Tibial artery (tissue), 4 donors: Measurements from ENCODE around the gene COX6A1.

ENCODE experiments used
- DNase-seq, 2 donors: peaks; one replicate each; pipeline ENCODE4 v3.0.0-alpha.2; 2019
- H3K27ac ChIP-seq, 2 donors: fragments of 200-600 bp; sonication (generic) in 1 of 2; 1 replicate in 1 of 2; 2 replicates in 1 of 2; pipeline ENCODE4 v1.5.1; 2018 to 2019; ENCODE audit warnings: mild to moderate bottlenecking in 1 of 2
- H3K27me3 ChIP-seq, 2 donors: fragments of 200-600 bp; sonication (generic) in 1 of 2; one replicate each; pipeline versions ENCODE4 v1.5.1 to v1.6.0; 2016 to 2019
- H3K36me3 ChIP-seq, 3 donors: fragments of 200-600 bp; sonication (generic) in 2 of 3; one replicate each; pipeline ENCODE4 v1.5.1; 2016 to 2019; ENCODE audit warnings: mild to moderate bottlenecking in 2 of 3
- H3K4me1 ChIP-seq, 4 donors: fragments of 200-600 bp; sonication (generic) in 2 of 4; 1 replicate in 3 of 4; 2 replicates in 1 of 4; pipeline ENCODE4 v1.5.1; 2016 to 2019
- H3K4me3 ChIP-seq, 2 donors: fragments of 200-600 bp; sonication (generic) in 1 of 2; 1 replicate in 1 of 2; 2 replicates in 1 of 2; pipeline ENCODE4 v1.5.1; 2018 to 2019; ENCODE audit warnings: mild to moderate bottlenecking in 2 of 2
- H3K9me3 ChIP-seq, 3 donors: fragments of 200-600 bp; sonication (generic) in 1 of 3; one replicate each; pipeline ENCODE4 v1.5.1; 2016 to 2019
- intact Hi-C: fragments of 100-400 bp; cut with DNase I; formaldehyde crosslinking; loops from one replicate; pipeline ENCODE4 v1.15.0; 2023; ENCODE audit warnings: low total_unique reads
- TF ChIP-seq, protein P1 (sequence below), 2 experiments: fragments of 200-600 bp in 1 of 2; fragments of 450-650 bp in 1 of 2; IDR thresholded peaks; one replicate each; pipeline ENCODE4 v1.5.1; 2017 to 2019; ENCODE audit warnings: antibody characterized with exemption in 2 of 2, mild to moderate bottlenecking in 1 of 2, moderate library complexity in 1 of 2

COX6A1 gene

DNA sequence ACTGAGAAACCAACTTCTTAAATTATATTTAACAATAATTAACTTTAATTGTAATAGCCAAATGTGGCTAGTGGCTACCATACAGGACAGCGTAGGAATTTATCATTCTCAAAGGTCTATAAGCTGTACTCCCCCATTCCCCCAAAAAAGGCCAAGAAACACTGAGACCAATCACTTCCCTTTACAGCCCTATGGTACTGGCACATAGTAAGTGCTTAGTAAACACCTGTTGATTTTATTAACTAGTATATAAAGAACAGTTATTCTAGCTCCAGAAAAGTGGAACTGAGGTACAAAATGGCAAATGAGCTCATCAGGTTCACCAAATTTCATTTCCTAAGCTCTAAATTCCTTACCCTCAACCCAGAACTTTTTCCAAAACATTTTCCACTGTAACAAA is 37.7 kb downstream of the COX6A1 start:
- no peaks in the 10 kb centered on the region for H3K27me3 ChIP-seq
- DNase-seq = no peak
- no peaks in the 10 kb centered on the region for H3K9me3 ChIP-seq
- peaks cover 0 to 13% (median 1%) of the 10 kb centered on the region in 4 donors for H3K4me1 ChIP-seq
- no peak overlapping the region for H3K27ac ChIP-seq
- TF ChIP-seq, protein P1, sequence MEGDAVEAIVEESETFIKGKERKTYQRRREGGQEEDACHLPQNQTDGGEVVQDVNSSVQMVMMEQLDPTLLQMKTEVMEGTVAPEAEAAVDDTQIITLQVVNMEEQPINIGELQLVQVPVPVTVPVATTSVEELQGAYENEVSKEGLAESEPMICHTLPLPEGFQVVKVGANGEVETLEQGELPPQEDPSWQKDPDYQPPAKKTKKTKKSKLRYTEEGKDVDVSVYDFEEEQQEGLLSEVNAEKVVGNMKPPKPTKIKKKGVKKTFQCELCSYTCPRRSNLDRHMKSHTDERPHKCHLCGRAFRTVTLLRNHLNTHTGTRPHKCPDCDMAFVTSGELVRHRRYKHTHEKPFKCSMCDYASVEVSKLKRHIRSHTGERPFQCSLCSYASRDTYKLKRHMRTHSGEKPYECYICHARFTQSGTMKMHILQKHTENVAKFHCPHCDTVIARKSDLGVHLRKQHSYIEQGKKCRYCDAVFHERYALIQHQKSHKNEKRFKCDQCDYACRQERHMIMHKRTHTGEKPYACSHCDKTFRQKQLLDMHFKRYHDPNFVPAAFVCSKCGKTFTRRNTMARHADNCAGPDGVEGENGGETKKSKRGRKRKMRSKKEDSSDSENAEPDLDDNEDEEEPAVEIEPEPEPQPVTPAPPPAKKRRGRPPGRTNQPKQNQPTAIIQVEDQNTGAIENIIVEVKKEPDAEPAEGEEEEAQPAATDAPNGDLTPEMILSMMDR (IDR thresholded peaks at IDR 0.05) = no peak
- H3K36me3 ChIP-seq = no peaks in the 10 kb centered on the region
- intact Hi-C loops = no loop called here
- H3K4me3 ChIP-seq = no peak overlapping the region

- intact Hi-C loops = no loop called here
Observed at GRCh38 chr12:120479458-120479857, 41.5 kb downstream of the COX6A1 start.

GRCh38 chr12:120480211-120480610 is 42.3 kb downstream of the COX6A1 start:
- no peak for DNase-seq
- no peak overlapping the region for H3K27ac ChIP-seq
- H3K4me3 ChIP-seq = no peak overlapping the region
- H3K36me3 ChIP-seq = peaks cover 0 to 13% (median 0%) of the 10 kb centered on the region in 3 donors
- no peaks in the 10 kb centered on the region for H3K4me1 ChIP-seq
- H3K27me3 ChIP-seq = no peaks in the 10 kb centered on the region
- intact Hi-C loops = no loop called here
- no peaks in the 10 kb centered on the region for H3K9me3 ChIP-seq
- TF ChIP-seq, protein P1 (IDR thresholded peaks at IDR 0.05) = no peak

More at GRCh38 chr12:120479458-120479857, 41.5 kb downstream of the COX6A1 start:
- no peaks in the 10 kb centered on the region for H3K9me3 ChIP-seq
- peaks cover 0 to 13% (median 0%) of the 10 kb centered on the region in 3 donors for H3K36me3 ChIP-seq
- peaks cover 0 to 4% (median 0%) of the 10 kb centered on the region in 4 donors for H3K4me1 ChIP-seq
- no peak overlapping the region for H3K4me3 ChIP-seq
- TF ChIP-seq, protein P1 (IDR thresholded peaks at IDR 0.05) = no peak
- DNase-seq = no peak
- H3K27ac ChIP-seq = no peak overlapping the region
- H3K27me3 ChIP-seq = no peaks in the 10 kb centered on the region

- no peak for DNase-seq
- no peaks in the 10 kb centered on the region for H3K27me3 ChIP-seq
- TF ChIP-seq, protein P1 (IDR thresholded peaks at IDR 0.05) = no peak
- no peaks in the 10 kb centered on the region for H3K9me3 ChIP-seq
- intact Hi-C loops = no loop called here
- no peaks in the 10 kb centered on the region for H3K4me1 ChIP-seq
- no peak overlapping the region for H3K4me3 ChIP-seq
- peaks cover 0 to 13% (median 0%) of the 10 kb centered on the region in 3 donors for H3K36me3 ChIP-seq
- H3K27ac ChIP-seq = no peak overlapping the region
Observed at GRCh38 chr12:120481022-120481767, 43.3 kb downstream of the COX6A1 start.

GRCh38 chr12:120483621-120484020 is 45.7 kb downstream of the COX6A1 start:
- Histone ChIP-seq H3K27me3 (no peaks in the 10 kb centered on the region), H3K4me1 (no peaks in the 10 kb centered on the region), H3K27ac (no peak overlapping the region), H3K4me3 (no peak overlapping the region), H3K36me3 (peaks cover 0 to 17% (median 0%) of the 10 kb centered on the region in 3 donors), H3K9me3 (no peaks in the 10 kb centered on the region)
- intact Hi-C loops = no loop called here
- no peak for DNase-seq
- TF ChIP-seq, protein P1 (IDR thresholded peaks at IDR 0.05) = no peak
